ENCODE measurements around the gene PPM1D.

Gene PPM1D

DNA sequence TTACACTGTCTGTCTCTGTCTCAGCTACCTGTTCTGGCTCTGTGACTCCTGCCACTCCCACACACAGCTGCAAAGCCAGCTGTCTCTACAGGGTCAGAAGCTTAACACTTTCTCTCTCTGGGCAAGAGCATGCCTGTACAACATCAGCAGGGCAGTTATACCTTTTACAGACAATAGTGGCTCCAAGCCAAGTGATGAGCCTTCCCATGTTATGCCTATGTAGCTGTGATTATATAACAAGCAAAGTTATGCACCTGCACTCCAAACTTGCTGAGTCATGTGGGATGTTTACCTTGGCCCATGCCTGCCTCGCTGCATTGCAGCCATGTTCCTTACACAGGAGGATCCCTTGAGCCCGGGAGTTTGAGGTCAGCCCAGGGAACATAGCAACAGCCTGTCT lies 42.2 kb upstream of the PPM1D start (continued):
- no peak for TF ChIP-seq ZSCAN16 (tag by site-specific recombination; IDR thresholded peaks at IDR 0.05)
- no peak for TF ChIP-seq ZNF76 (tag by site-specific recombination; IDR thresholded peaks at IDR 0.05; ENCODE audit: borderline replicate concordance, low read depth)
- TF ChIP-seq ZNF292 (tag by site-specific recombination; IDR thresholded peaks at IDR 0.05; ENCODE audit: borderline replicate concordance, low read depth): no peak
- TF ChIP-seq ZBTB8A (tag by site-specific recombination; IDR thresholded peaks at IDR 0.05): no peak
- no peak for TF ChIP-seq ZNF776 (tag by site-specific recombination; IDR thresholded peaks at IDR 0.05; ENCODE audit: borderline replicate concordance)
- TF ChIP-seq ZNF560 (tag by site-specific recombination; IDR thresholded peaks at IDR 0.05; ENCODE audit: borderline replicate concordance): no peak
- TF ChIP-seq AEBP2 (tag by site-specific recombination; IDR thresholded peaks at IDR 0.05; ENCODE audit: borderline replicate concordance): no peak
- TF ChIP-seq ZNF549 (tag by site-specific recombination; IDR thresholded peaks at IDR 0.05): peak; percentile 83
- TF ChIP-seq ZNF16 (tag by site-specific recombination; IDR thresholded peaks at IDR 0.05; ENCODE audit: low read depth): no peak
- TF ChIP-seq ZNF350 (tag by site-specific recombination; IDR thresholded peaks at IDR 0.05): peak; percentile 48; the same call in 1 of the 2 replicates
- no peak for TF ChIP-seq MEIS1 (CRISPR knock-in tag; IDR thresholded peaks at IDR 0.05; ENCODE audit: borderline replicate concordance)
- no peak for TF ChIP-seq ELK4 (IDR thresholded peaks at IDR 0.05; ENCODE audit: borderline replicate concordance, low read depth, low read length)
- no peak for TF ChIP-seq ZNF23 (tag by site-specific recombination; IDR thresholded peaks at IDR 0.05; ENCODE audit: borderline replicate concordance)
- no peak for TF ChIP-seq KLF7 (tag by site-specific recombination; IDR thresholded peaks at IDR 0.05; ENCODE audit: borderline replicate concordance)
- no peak for TF ChIP-seq ZNF704 (tag by site-specific recombination; IDR thresholded peaks at IDR 0.05)
- TF ChIP-seq ZNF155 (tag by site-specific recombination; IDR thresholded peaks at IDR 0.05): no peak
- TF ChIP-seq, protein P1, sequence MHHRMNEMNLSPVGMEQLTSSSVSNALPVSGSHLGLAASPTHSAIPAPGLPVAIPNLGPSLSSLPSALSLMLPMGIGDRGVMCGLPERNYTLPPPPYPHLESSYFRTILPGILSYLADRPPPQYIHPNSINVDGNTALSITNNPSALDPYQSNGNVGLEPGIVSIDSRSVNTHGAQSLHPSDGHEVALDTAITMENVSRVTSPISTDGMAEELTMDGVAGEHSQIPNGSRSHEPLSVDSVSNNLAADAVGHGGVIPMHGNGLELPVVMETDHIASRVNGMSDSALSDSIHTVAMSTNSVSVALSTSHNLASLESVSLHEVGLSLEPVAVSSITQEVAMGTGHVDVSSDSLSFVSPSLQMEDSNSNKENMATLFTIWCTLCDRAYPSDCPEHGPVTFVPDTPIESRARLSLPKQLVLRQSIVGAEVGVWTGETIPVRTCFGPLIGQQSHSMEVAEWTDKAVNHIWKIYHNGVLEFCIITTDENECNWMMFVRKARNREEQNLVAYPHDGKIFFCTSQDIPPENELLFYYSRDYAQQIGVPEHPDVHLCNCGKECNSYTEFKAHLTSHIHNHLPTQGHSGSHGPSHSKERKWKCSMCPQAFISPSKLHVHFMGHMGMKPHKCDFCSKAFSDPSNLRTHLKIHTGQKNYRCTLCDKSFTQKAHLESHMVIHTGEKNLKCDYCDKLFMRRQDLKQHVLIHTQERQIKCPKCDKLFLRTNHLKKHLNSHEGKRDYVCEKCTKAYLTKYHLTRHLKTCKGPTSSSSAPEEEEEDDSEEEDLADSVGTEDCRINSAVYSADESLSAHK (tag by site-specific recombination; IDR thresholded peaks at IDR 0.05): no peak
- no peak for TF ChIP-seq ZNF791 (tag by site-specific recombination; IDR thresholded peaks at IDR 0.05)
- TF ChIP-seq ZNF184 (tag by site-specific recombination; IDR thresholded peaks at IDR 0.05): 0 out of 2 replicates have a peak, but pooled peaks have one; percentile 72
- TF ChIP-seq ZNF558 (tag by site-specific recombination; IDR thresholded peaks at IDR 0.05): no peak
- no peak for TF ChIP-seq ZNF335 (tag by site-specific recombination; conservative IDR thresholded peaks at IDR 0.05)
- TF ChIP-seq ZNF132 (tag by site-specific recombination; IDR thresholded peaks at IDR 0.05; ENCODE audit: borderline replicate concordance): no peak
- TF ChIP-seq ZXDB (tag by site-specific recombination; IDR thresholded peaks at IDR 0.05): no peak

Data from HEK293 (cell line).